GM19467 (cell line): ENCODE results near the gene DACT2.
"Not testable (repeated sequence)": the region's sequence is repeated elsewhere in the genome, so short reads cannot be mapped to it uniquely, and the experiment has no call there.

ENCODE experiments used
- ATAC-seq: cut with Tn5 transposase; IDR thresholded peaks from one replicate; pipeline ENCODE4 v1.9.1; 2021; ENCODE audit warnings: mild to moderate bottlenecking, moderate library complexity; ENCODE audit not compliant: unreplicated experiment

DACT2 gene

GRCh38 chr6:168285456-168285855 lies 34.1 kb downstream of the DACT2 start:
- no peak for ATAC-seq

GRCh38 chr6:168284187-168284586 lies 35.4 kb downstream of the DACT2 start:
- no peak for ATAC-seq

- ATAC-seq = no peak
Observed at GRCh38 chr6:168283686-168284025, 35.9 kb downstream of the DACT2 start.

- no peak for ATAC-seq
Observed at GRCh38 chr6:168282985-168283685, 36.4 kb downstream of the DACT2 start.

- no peak for ATAC-seq
Observed at GRCh38 chr6:168281826-168282225, 37.8 kb downstream of the DACT2 start.

GRCh38 chr6:168281314-168281713 lies 38.3 kb downstream of the DACT2 start:
- ATAC-seq = not testable (repeated sequence)

- no peak for ATAC-seq
Observed at GRCh38 chr6:168280899-168281245, 38.7 kb downstream of the DACT2 start.

GRCh38 chr6:168280020-168280898 lies 39.3 kb downstream of the DACT2 start:
- ATAC-seq = no peak

GRCh38 chr6:168279403-168279935 lies 40.1 kb downstream of the DACT2 start:
- ATAC-seq = no peak

GRCh38 chr6:168278904-168279303 lies 40.7 kb downstream of the DACT2 start:
- ATAC-seq = no peak

GRCh38 chr6:168277274-168277669 lies 42.3 kb downstream of the DACT2 start:
- ATAC-seq = no peak

GRCh38 chr6:168276576-168277273 lies 42.9 kb downstream of the DACT2 start:
- no peak for ATAC-seq

GRCh38 chr6:168275168-168275567 lies 44.4 kb downstream of the DACT2 start:
- ATAC-seq = no peak

GRCh38 chr6:168274037-168274952 lies 45.3 kb downstream of the DACT2 start:
- ATAC-seq = no peak

- ATAC-seq = no peak
Observed at GRCh38 chr6:168273441-168274036, 46.0 kb downstream of the DACT2 start.

- ATAC-seq = no peak
Observed at GRCh38 chr6:168272415-168273325, 46.9 kb downstream of the DACT2 start.

- ATAC-seq = no peak
Observed at GRCh38 chr6:168270274-168271172, 49.1 kb downstream of the DACT2 start.
